OCI-LY7 (cell line): ENCODE measurements around the gene YY1.

ENCODE experiments used
- EZH2phosphoT487 ChIP-seq: fragments of 200-600 bp; sonication (generic); IDR thresholded peaks from 2 replicates; pipeline ENCODE4 v1.6.1; 2018; ENCODE audit warnings: low read depth, borderline replicate concordance, mild to moderate bottlenecking, mixed run types, antibody characterized with exemption, low read length, moderate library complexity, mixed read lengths
- TF ChIP-seq, protein P1 (sequence below): fragments of 200-600 bp; sonication (generic); conservative IDR thresholded peaks from 2 replicates; pipeline ENCODE4 v1.5.1; 2014; ENCODE audit warnings: mild to moderate bottlenecking, antibody characterized with exemption, low read length, moderate library complexity, mixed read lengths

DNA sequence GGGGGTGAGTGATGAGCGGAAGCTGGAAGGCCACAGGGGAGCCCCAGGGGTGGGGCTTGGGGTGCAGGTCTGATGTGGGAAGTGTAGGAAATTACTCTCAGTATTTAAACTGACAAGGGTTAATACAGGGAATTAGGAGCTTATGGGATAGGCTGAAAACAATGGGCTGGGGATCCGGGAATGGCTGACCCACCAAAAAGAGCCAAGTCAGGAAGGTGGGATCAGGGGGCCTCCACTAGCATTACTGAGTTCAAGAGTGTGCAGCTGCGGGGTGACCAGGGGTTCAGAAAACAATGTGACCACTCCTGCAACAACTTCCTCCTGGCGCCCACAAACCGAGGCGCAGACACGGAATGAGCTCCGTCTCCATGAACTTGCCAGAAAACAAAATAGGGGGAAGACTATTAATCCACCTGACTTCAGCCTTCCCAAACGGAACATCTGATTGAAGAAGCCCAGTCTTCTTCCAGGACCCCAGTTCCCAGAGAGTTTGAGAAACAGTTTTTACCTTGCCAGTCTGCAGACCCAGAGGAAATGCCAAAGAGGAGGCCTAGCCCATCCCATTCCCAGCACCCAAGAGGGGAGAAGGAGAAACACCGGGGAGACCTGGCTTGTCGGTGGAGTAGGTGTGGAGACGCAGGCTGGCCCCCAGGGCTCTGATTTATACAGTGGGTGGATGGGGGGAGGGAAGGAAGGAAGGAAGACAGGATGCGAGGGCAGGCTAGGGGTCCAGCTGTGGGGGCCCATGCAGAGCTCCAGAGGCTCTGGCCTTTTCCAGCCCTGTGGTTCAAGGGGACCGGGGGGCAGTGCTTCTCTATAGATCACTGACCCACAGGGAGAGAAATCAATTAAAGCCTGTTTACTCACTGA is 16.5 kb upstream of the YY1 start:
- no peak for TF ChIP-seq EZH2phosphoT487
- TF ChIP-seq, protein P1, sequence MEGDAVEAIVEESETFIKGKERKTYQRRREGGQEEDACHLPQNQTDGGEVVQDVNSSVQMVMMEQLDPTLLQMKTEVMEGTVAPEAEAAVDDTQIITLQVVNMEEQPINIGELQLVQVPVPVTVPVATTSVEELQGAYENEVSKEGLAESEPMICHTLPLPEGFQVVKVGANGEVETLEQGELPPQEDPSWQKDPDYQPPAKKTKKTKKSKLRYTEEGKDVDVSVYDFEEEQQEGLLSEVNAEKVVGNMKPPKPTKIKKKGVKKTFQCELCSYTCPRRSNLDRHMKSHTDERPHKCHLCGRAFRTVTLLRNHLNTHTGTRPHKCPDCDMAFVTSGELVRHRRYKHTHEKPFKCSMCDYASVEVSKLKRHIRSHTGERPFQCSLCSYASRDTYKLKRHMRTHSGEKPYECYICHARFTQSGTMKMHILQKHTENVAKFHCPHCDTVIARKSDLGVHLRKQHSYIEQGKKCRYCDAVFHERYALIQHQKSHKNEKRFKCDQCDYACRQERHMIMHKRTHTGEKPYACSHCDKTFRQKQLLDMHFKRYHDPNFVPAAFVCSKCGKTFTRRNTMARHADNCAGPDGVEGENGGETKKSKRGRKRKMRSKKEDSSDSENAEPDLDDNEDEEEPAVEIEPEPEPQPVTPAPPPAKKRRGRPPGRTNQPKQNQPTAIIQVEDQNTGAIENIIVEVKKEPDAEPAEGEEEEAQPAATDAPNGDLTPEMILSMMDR, result no peak
